ENCODE data around the gene PPFIA3.
"Not testable (repeated sequence)": the region's sequence is repeated elsewhere in the genome, so short reads cannot be mapped to it uniquely, and the experiment has no call there.

PPFIA3 gene

GRCh38 chr19:49150106-49150943, 31.0 kb downstream of the PPFIA3 start:
- DNase-seq = peak; percentile 54 to 68

GRCh38 chr19:49150944-49151243, 31.6 kb downstream of the PPFIA3 start:
- no peak for DNase-seq

- DNase-seq = peak; percentile 54 to 55
Observed at GRCh38 chr19:49151267-49152118, 32.1 kb downstream of the PPFIA3 start.

- DNase-seq = no peak
Observed at GRCh38 chr19:49152119-49152550, 32.8 kb downstream of the PPFIA3 start.

GRCh38 chr19:49153167-49153809, 33.9 kb downstream of the PPFIA3 start:
- DNase-seq = no peak

- DNase-seq = no peak
Observed at GRCh38 chr19:49154279-49154678, 34.9 kb downstream of the PPFIA3 start.

- DNase-seq = no peak
Observed at GRCh38 chr19:49155005-49155819, 35.9 kb downstream of the PPFIA3 start, which contains the start of gene HRC. TSS of gene HRC (minus strand) at chr19:49155396. CDS start at chr19:49155237, 159 bp downstream.

GRCh38 chr19:49155820-49156346, 36.5 kb downstream of the PPFIA3 start:
- no peak for DNase-seq

GRCh38 chr19:49157445-49158224, 38.3 kb downstream of the PPFIA3 start, which contains the start of gene TRPM4:
TSS of gene TRPM4 (plus strand) at chr19:49157792. CDS start at chr19:49157867, 75 bp downstream.
- peak; percentile 78 to 79 for DNase-seq

GRCh38 chr19:49160450-49161189, 41.3 kb downstream of the PPFIA3 start:
- DNase-seq = no peak

- DNase-seq = no peak
Observed at GRCh38 chr19:49161987-49162386, 42.6 kb downstream of the PPFIA3 start.

- no peak for DNase-seq
Observed at GRCh38 chr19:49165111-49165750, 45.9 kb downstream of the PPFIA3 start.

- DNase-seq = no peak
Observed at GRCh38 chr19:49165865-49166301, 46.5 kb downstream of the PPFIA3 start.

GRCh38 chr19:49167857-49168409, 48.6 kb downstream of the PPFIA3 start:
- DNase-seq = no peak

- no peak for DNase-seq
Observed at GRCh38 chr19:49168421-49168820, 49.1 kb downstream of the PPFIA3 start.

GRCh38 chr19:49173198-49173597, 53.9 kb downstream of the PPFIA3 start:
- no peak for DNase-seq

GRCh38 chr19:49180659-49181058, 61.3 kb downstream of the PPFIA3 start:
- no peak for DNase-seq

- not testable (repeated sequence) for DNase-seq
Observed at GRCh38 chr19:49182010-49182847, 62.9 kb downstream of the PPFIA3 start.

Data from activated CD4-positive, alpha-beta T cell treated with anti-CD3 and anti-CD28 coated beads, Interleukin-2, amount 50 U/mL, for 48 hours (primary cell).